Left renal cortex interstitium (tissue), 4 donors: ENCODE measurements around the gene ELAPOR2. TPM values are rescaled to one million over a fixed set of nuclear protein-coding genes. Genes with fewer than 3 reads are reported as not detected.
"Not testable (repeated sequence)": the region's sequence is repeated elsewhere in the genome, so short reads cannot be mapped to it uniquely, and the experiment has no call there.

ENCODE experiments used
- DNase-seq, 4 donors: peaks; one replicate each; pipeline ENCODE4 v3.0.0-alpha.2; 2013; ENCODE audit warnings: low read depth in 4 of 4, low spot score in 2 of 4, missing footprints in 1 of 4
- polyA plus RNA-seq, 4 donors: library from polyadenylated mRNA; unstranded; fragments of 120-200 nt; gene quantifications; one replicate each; pipeline ENCODE4 v1.2.1, GENCODE V29; 2013; ENCODE audit not compliant: insufficient read length in 4 of 4

Gene ELAPOR2
- polyA plus RNA-seq, 4 donors, result 5.9 to 9.5 (median 8.2) TPM

DNA sequence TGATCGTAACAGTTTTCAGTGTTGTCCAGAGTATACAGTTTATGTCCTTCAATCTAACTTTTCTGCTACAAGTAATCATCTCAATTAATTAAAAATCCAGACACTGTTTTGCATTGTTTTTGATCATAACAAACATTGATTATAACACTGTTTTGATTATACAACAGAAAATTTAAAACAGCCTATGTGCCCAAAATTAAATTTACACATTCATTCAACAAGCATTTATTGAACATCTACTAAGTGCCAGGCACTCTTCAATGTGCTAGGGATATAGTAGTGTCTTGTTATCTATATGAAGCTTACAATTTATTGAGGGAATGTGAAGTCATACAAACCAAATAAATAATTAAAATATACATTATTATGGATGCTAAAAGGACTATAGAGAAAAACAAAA is 10.6 kb downstream of the ELAPOR2 start:
- no peak for DNase-seq

DNA sequence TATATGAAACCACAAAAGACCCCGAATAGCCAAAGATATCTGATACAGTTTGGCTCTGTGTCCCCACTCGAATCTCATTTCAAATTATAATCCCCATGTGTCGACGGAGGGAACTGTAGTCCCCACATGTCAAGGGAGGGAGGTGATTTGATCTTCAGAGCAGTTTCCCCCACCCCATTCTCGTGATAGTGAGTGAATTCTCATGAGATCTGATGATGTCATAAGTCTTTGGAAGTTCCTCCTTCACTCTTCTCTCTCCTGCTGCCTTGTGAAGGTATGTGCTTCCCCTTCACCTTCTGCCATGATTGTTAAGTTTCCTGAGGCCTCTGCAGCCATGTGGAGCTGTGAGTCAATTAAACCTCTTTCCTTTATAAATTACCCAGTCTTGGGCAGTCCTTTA is 13.0 kb downstream of the ELAPOR2 start:
- no peak for DNase-seq

- DNase-seq, result not testable (repeated sequence)
Measured at GRCh38 chr7:87044713-87045112, 14.7 kb downstream of the ELAPOR2 start.

DNA sequence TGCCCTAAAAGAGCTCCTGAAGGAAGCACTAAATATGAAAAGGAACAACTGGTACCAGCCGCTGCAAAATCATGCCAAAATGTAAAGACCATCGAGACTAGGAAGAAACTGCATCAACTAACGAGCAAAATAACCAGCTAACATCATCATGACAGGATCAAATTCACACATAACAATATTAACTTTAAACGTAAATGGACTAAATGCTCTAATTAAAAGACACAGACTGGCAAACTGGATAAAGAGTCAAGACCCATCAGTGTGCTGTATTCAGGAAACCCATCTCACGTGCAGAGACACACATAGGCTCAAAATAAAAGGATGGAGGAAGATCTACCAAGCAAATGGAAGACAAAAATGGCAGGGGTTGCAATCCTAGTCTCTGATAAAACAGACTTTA is 17.9 kb downstream of the ELAPOR2 start:
- not testable (repeated sequence) for DNase-seq

- not testable (repeated sequence) for DNase-seq
Measured at GRCh38 chr7:87039691-87040299, 19.7 kb downstream of the ELAPOR2 start.

DNA sequence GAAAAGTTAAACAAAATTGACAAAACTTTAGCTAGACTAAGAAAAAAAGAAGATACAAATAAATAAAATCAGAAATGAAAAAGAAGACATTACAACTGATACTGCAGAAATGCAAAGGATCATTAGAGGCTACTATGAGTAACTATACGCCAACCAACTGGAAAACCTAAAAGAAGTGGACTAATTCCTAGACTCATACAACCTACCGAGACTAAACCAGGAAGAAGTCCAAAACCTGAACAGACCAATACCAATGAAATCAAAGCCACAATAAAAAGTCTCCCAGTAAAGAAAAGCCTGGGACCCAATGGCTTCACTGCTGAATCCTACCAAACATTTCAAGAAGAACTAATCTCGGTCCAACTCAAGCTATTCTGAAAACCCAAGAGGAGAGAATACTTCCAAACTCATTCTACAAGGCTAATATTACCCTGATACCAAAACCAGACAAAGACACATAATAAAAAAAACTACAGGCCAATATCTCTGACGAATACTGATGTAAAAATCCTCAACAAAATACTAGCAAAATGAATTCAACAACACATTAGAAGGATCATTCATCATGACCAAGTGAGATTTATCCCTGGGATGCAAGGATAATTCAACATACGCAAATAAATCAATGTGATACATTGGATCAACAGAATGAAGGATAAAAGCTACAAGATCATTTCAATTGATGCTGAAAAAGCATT is 20.3 kb downstream of the ELAPOR2 start:
- DNase-seq, result no peak

DNA sequence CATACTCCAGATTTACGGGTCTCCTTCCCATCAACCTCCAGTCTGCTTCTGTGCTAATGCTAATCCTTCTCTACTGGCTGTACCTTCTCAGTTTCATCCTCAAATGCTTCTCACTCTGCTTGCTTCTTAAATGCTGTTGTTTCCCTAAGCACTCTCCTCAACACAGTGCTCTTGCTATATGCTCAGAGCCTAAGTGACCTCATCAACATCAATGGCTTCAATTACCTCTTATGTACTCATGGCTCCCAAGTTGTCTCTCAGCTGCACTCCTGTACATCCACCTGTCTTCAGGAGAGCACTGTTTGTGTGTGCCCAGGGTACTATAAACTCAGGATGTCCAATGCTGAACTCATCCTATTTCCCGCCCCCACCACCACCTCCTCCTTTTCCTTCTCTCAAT is 22.5 kb downstream of the ELAPOR2 start:
- no peak for DNase-seq

GRCh38 chr7:87032604-87033339 is 26.7 kb downstream of the ELAPOR2 start:
- no peak for DNase-seq

GRCh38 chr7:87029078-87029477 is 30.4 kb downstream of the ELAPOR2 start:
- no peak for DNase-seq

- no peak for DNase-seq
Measured at GRCh38 chr7:87028636-87029035, 30.8 kb downstream of the ELAPOR2 start.

DNA sequence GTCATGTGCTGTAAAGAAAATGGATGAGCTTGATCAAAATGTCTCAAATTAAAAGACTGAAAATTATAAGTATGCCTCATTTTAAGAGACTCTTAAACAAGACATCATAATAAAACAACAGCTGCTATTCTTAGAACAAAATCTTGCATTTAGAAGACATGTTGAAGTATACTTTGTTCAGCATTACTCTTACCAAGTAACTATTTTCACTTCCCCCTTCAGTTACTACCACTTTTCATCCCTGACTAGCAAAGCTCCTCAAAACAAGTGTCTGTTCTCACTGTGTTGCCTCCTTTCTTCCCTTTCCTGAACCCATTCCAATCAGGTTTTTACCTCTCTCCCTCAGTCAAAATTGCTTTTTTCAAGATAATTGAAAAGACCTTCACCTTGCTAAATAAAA is 31.6 kb downstream of the ELAPOR2 start:
- no peak for DNase-seq

- no peak for DNase-seq
Measured at GRCh38 chr7:87021285-87021684, 38.2 kb downstream of the ELAPOR2 start.

GRCh38 chr7:87016606-87017005 is 42.8 kb downstream of the ELAPOR2 start:
- DNase-seq, result no peak

- no peak for DNase-seq
Measured at GRCh38 chr7:87013840-87014190, 45.6 kb downstream of the ELAPOR2 start.

DNA sequence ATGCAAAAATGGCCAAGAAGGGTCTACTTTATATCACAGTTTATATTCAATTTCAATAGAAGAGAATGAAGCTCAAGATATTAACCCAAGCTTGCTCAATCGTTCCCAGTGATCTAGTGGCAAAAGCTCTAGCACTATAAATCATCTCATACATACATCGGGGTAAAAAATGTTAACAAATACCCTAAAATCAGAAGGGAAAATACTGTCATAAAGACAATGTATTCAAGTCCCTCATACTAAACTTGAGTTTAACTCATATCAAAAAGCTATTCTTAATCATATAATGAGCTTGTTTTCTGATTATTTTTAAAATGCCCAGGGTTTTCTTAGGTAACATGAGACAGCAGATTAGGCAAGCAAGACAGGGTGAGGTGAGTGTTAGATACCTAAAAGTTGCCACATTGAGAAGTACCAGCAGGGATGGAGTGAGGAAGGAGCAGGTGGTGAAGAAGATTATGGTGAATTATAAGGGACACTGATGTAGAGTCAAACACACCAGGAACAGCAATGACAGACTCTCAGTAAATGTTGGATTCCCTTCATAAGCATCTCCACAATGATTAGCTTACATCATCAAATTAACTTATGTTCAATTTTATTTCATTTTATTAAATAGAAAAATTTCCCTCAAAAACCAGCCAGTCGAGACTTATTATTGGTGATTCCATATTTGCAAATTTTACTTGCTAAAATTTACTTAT is 46.2 kb downstream of the ELAPOR2 start:
- DNase-seq, result no peak

Other genes with a start within 250 kb of the ELAPOR2 start
- gene DMTF1, start 92.8 kb upstream of the ELAPOR2 start, polyA plus RNA-seq, result 100 to 1,000 TPM; 104 to 267 (median 177) TPM
- 10 to 100 TPM; 39.7 to 44.6 (median 41.5) TPM for gene TMEM243, start 160.1 kb upstream of the ELAPOR2 start, polyA plus RNA-seq